Glomerular endothelial cell (primary cell): ENCODE results near the gene NCOA3. TPM values are rescaled to one million over a fixed set of nuclear protein-coding genes. Genes with fewer than 3 reads are reported as not detected.
"Not testable (repeated sequence)": the region's sequence is repeated elsewhere in the genome, so short reads cannot be mapped to it uniquely, and the experiment has no call there.

Experiments used
- DNase-seq: peaks from one replicate; pipeline ENCODE4 v3.0.0-alpha.2; 2011; ENCODE audit warnings: low read depth, low spot score; ENCODE audit errors: extremely low read depth
- total RNA-seq: library from RNA; depleted of rRNA; stranded (reverse); fragments of >200 nt; gene quantifications from 2 replicates; pipeline ENCODE4 v1.2.3, GENCODE V29; 2015

Gene NCOA3
- total RNA-seq, 1 donor from 2014 or later = 30.2 TPM

DNA sequence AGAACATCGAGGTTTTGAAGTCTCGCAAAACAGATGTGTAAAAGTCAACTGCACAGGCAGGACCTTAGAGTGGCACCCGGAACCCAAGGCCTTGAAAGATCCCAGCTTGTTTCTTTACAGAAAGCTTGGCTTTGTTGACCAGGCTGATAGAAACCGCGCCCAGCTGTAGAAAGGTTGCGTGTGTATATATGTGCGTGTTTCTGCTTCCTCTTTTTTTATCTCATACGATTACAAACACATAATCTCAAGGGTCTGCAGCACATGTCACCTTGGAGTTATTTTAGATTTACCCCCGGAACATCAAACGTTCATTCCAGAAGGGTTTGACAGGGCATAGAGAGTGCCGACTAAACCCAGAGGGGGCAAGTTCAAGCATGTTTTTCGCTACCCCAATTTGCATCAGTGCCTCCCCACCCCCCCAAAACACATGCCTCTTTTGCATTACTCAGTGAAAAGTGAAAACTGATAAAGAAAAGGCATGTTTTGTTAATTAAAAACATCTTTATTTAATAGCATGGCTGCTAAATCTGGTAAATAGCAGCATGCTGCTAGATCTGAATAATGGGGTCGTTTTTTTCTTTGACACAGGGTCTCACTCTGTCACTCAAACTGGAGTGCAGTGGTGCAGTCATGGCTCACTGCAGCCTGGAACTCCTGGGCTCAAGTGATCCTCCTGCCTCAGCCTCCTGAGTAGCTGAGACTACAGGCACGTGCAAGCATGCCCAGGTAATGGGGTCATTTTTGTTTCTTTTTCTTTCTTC is 33.2 kb upstream of the NCOA3 start:
- no peak for DNase-seq

DNA sequence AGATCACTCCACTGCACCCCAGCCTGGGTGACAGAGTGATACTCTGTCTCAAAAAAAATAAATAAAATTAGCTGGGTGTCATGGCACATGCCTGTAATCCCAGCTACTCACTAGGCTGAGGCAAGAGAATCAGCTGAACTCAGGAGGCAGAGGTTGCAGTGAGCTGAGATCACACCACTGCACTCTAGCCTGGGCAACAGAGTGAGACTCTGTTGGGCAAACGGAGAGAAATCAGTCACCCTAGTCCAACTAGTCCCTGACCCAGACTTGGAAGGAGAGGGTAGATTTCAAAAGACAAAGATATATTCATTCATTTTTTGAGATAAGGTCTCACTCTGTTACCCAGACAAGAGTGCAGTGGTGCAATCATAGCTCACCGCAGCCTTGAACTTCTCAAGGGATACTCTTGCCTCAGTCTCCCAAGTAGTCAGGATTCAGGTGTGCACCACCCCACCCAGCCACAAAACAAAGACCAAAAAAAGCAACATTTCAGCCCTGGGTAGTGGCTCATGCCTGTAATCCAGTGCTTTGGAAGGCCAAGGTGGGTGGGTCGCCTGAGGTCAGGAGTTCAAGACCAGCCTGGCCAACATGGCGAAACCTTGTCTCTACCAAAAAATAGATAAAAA is 26.2 kb upstream of the NCOA3 start:
- no peak for DNase-seq

DNA sequence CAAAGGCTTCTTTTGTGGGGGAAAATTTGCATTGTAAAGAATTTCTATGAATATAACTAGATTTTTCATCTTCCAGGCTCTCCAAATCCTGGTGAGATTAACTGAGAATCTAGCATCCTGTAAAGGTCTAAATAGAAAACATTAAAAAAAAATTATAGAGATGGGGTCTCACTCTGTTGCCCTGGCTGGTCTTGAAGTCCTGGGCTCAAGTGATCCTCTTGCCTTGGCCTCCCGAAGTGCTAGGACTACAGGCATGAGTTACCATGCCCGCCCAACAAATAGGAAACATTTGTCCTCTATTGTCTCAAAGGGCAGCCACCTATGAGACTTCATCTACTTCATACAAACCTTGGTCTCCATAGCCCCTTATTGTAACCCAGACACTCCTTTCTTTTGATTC is 25.2 kb upstream of the NCOA3 start:
- no peak for DNase-seq

DNA sequence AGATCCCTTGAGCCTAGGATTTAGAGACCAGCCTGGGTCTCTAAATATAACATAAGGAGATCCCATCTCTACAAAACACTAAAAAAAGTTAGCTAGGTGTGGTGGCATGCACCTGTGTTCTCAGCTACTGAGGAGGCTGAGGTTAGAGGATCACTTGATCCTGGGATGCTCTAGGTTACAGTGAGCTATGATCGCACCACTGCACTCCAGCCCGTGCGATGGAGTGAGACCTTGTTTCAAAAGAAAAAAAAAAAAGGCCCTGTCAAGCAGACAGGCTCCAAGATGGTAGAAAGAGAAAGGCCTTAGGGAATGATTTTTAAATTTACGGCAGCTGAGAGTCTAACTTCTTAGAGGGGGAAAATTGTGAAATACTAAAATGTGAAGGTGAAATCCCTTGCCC is 22.6 kb upstream of the NCOA3 start:
- no peak for DNase-seq

- no peak for DNase-seq
Measured at GRCh38 chr20:47479506-47479905, 22.2 kb upstream of the NCOA3 start.

- no peak for DNase-seq
Measured at GRCh38 chr20:47480239-47480638, 21.4 kb upstream of the NCOA3 start.

DNA sequence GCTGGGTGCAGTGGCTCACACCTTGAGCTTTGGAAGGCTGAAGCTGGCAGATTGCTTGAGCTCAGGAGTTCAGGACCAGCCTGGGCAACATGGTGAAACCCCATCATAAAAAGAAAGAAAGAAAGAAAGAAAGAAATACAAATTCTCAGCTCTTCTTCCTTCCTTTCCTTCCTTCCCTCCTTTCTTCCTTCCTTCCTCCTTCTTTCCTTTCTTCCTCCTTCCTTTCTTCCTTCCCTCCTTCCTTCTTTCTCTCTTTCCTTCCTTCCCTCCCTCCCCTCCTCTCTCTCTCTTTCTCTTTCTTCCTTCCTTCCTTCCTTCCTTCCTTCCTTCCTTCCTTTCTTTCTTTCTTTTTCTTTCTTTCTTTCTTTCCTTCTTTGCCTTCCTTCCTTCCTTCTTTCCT is 21.0 kb upstream of the NCOA3 start:
- no peak for DNase-seq

GRCh38 chr20:47481330-47482216 is 20.1 kb upstream of the NCOA3 start:
- DNase-seq = no peak

DNA sequence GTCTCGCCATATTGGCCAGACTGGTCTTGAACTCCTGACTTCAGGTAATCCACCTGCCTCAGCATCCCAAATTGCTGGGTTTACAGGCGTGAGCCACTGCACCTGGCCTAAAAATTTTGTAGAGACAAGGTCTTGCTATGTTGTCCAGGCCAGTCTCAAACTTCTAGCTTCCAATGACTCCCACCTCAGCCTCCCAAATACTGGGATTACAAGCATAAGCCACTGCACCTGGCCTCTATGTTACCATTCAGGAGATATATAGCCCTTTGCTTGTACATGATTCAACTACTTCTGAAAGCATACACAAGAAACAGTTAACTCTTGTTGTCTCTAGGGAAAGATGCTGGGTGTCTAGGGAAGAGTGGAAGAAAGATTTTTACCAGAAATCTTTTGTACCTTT is 19.0 kb upstream of the NCOA3 start:
- no peak for DNase-seq

DNA sequence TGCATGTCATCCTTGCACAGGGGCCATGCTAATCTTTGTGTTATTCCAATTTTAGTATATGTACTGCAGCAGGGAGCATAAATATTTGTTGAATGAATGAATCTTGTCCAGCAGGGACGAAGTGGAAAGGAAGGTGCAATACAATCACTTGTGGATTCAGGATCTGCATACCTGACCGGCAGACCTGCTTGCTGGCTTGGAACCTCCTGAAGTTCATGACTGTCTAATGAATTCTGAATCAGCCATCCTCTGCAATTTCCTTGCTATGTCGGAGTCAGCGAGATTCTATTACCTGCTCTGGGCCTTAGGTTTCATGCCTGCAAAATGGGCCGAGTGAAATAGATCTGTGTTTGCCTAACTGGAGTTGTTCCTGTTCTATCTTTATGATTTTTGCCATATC is 17.4 kb upstream of the NCOA3 start:
- DNase-seq = no peak

GRCh38 chr20:47487175-47487917 is 14.3 kb upstream of the NCOA3 start:
- no peak for DNase-seq

DNA sequence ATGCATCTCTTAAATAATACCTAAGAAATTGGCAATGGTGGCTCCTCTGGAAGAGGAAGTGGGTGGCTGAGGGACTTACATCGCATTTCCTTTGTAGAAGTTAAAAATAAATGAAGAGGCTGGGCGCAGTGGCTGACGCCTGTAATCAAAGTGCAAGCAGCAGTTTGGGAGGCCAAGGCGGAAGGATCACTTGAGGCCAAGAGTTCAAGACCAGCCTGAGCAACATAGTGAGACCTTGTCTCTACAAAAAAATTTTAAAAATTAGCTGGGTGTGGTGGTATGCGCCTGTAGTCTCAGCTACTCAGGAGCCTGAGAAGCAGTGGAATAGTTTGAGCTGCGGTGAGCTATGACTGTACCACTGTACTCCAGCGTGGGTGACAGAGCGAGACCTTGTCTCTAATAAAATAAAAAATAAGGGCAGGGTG is 12.2 kb upstream of the NCOA3 start:
- no peak for DNase-seq

GRCh38 chr20:47490795-47491194 is 10.9 kb upstream of the NCOA3 start:
- no peak for DNase-seq

GRCh38 chr20:47492284-47492683 is 9.4 kb upstream of the NCOA3 start:
- DNase-seq = no peak

- DNase-seq = no peak
Measured at GRCh38 chr20:47493175-47493962, 8.3 kb upstream of the NCOA3 start.

- no peak for DNase-seq
Measured at GRCh38 chr20:47493963-47494293, 7.8 kb upstream of the NCOA3 start.

DNA sequence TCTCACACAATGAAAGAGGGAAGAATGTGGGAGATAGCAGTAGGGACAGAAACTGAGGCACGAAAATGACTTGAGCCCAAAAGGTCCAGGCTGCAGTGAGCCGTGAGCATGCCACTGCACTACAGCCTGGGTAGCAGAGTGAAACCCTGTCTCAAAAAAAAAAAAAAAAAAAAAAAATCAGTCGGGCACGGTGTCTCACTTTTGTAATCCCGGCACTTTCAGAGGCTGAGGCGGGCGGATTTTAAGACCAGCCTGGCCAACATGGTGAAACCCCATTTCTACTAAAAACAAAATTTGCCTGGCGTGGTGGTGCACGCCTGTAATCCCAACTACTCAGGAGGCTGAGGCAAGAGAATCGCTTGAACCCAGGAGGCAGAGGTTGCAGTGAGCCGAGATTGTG is 7.1 kb upstream of the NCOA3 start:
- not testable (repeated sequence) for DNase-seq

DNA sequence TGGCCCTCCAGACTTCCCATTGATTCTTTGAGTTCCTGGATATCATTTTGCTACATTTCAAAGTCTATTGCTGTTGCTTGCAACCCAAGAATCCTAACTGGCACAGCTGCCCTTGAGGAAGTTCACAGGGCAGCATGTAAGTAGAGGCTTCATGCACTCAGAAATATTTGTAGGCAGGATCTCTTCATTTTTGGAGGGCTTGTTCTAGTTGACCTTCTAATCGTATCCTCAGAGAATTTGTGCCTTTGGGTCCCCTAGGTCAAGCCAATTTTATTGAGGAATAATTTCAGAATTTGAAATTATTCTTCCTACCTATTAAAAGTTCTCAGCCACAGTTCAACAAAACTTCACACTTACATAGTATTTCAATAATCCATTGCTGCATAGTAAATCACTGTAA is 5.6 kb upstream of the NCOA3 start:
- no peak for DNase-seq

- DNase-seq = no peak
Measured at GRCh38 chr20:47498606-47499005, 3.1 kb upstream of the NCOA3 start.

- no peak for DNase-seq
Measured at GRCh38 chr20:47499053-47499452, 2.6 kb upstream of the NCOA3 start.
